ENCODE measurements around the gene MED14.
A peak's percentile ranks its signal among the peaks of the same experiment; 100 is the strongest.

The MED14 gene

GRCh38 chrX:40773809-40774208 is 38.5 kb upstream of the MED14 start:
- 38% methylated on average over 3 of the region's 3 CpGs for WGBS (ENCODE audit: insufficient coverage)
- CTCF ChIA-PET: no interaction called here

GRCh38 chrX:40773188-40773587 is 37.8 kb upstream of the MED14 start:
- CTCF ChIA-PET: no interaction called here
- POLR2A ChIA-PET: no interaction called here
- WGBS (ENCODE audit: insufficient coverage): 87% methylated on average over 4 of the region's 7 CpGs
- no peak for DNase-seq
- no peaks in the 10 kb centered on the region for H3K36me3 ChIP-seq (ENCODE audit: control insufficient read depth in 4 of 4, insufficient read depth in 4 of 4, low read length in 3 of 4)
- H3K4me1 ChIP-seq (ENCODE audit: control extremely low read depth in 1 of 4, control insufficient read depth in 4 of 4, insufficient read depth in 4 of 4, low read length in 3 of 4): no peaks in the 10 kb centered on the region
- peaks cover 0 to 7% (median 0%) of the 10 kb centered on the region in 5 experiments for H3K27me3 ChIP-seq (replicated peaks in 2 of 5; ENCODE audit: control insufficient read depth in 4 of 5, insufficient read depth in 5 of 5, low read length in 4 of 5)
- H3K27ac ChIP-seq (ENCODE audit: insufficient read depth in 1 of 2, low read depth in 1 of 2, low read length in 2 of 2, poor library complexity in 1 of 2, severe bottlenecking in 2 of 2): no peak overlapping the region
- no peaks in the 10 kb centered on the region for H3K9me3 ChIP-seq (ENCODE audit: control extremely low read depth in 1 of 5, control insufficient read depth in 4 of 5, insufficient read depth in 2 of 5, low read depth in 1 of 5, low read length in 4 of 5)
- no peak overlapping the region for H3K4me3 ChIP-seq (ENCODE audit: control insufficient read depth in 1 of 7, extremely low read depth in 1 of 7, insufficient read depth in 4 of 7, low read depth in 2 of 7, low read length in 6 of 7)

More at GRCh38 chrX:40773809-40774208, 38.5 kb upstream of the MED14 start:
- Histone ChIP-seq H3K27ac (ENCODE audit: insufficient read depth in 1 of 2, low read depth in 1 of 2, low read length in 2 of 2, poor library complexity in 1 of 2, severe bottlenecking in 2 of 2) (no peak overlapping the region), H3K27me3 (replicated peaks in 2 of 5; ENCODE audit: control insufficient read depth in 4 of 5, insufficient read depth in 5 of 5, low read length in 4 of 5) (peaks cover 0 to 7% (median 0%) of the 10 kb centered on the region in 5 experiments), H3K4me1 (ENCODE audit: control extremely low read depth in 1 of 4, control insufficient read depth in 4 of 4, insufficient read depth in 4 of 4, low read length in 3 of 4) (no peaks in the 10 kb centered on the region), H3K36me3 (ENCODE audit: control insufficient read depth in 4 of 4, insufficient read depth in 4 of 4, low read length in 3 of 4) (no peaks in the 10 kb centered on the region), H3K9me3 (ENCODE audit: control extremely low read depth in 1 of 5, control insufficient read depth in 4 of 5, insufficient read depth in 2 of 5, low read depth in 1 of 5, low read length in 4 of 5) (no peaks in the 10 kb centered on the region), H3K4me3 (ENCODE audit: control insufficient read depth in 1 of 7, extremely low read depth in 1 of 7, insufficient read depth in 4 of 7, low read depth in 2 of 7, low read length in 6 of 7) (no peak overlapping the region)
- DNase-seq: peak in 1 of 3 donors; percentile 8
- POLR2A ChIA-PET: no interaction called here

- ChIA-PET CTCF (interaction anchor here (1.6 kb wide), 1 partner anchor 22 kb away, joined by 5 read pairs; no protein-coding TSS in a partner anchor), POLR2A (no interaction called here)
- WGBS (ENCODE audit: insufficient coverage): 100% methylated on average over 1 of the region's 2 CpGs
- Histone ChIP-seq H3K27ac (ENCODE audit: insufficient read depth in 1 of 2, low read depth in 1 of 2, low read length in 2 of 2, poor library complexity in 1 of 2, severe bottlenecking in 2 of 2) (no peak overlapping the region), H3K36me3 (ENCODE audit: control insufficient read depth in 4 of 4, insufficient read depth in 4 of 4, low read length in 3 of 4) (no peaks in the 10 kb centered on the region), H3K4me3 (ENCODE audit: control insufficient read depth in 1 of 7, extremely low read depth in 1 of 7, insufficient read depth in 4 of 7, low read depth in 2 of 7, low read length in 6 of 7) (no peak overlapping the region), H3K27me3 (replicated peaks in 2 of 5; ENCODE audit: control insufficient read depth in 4 of 5, insufficient read depth in 5 of 5, low read length in 4 of 5) (peaks cover 0 to 7% (median 0%) of the 10 kb centered on the region in 5 experiments), H3K4me1 (ENCODE audit: control extremely low read depth in 1 of 4, control insufficient read depth in 4 of 4, insufficient read depth in 4 of 4, low read length in 3 of 4) (no peaks in the 10 kb centered on the region), H3K9me3 (ENCODE audit: control extremely low read depth in 1 of 5, control insufficient read depth in 4 of 5, insufficient read depth in 2 of 5, low read depth in 1 of 5, low read length in 4 of 5) (no peaks in the 10 kb centered on the region)
- DNase-seq: no peak
Observed at GRCh38 chrX:40772290-40772689, 36.9 kb upstream of the MED14 start.

- H3K27me3 ChIP-seq (replicated peaks in 2 of 5; ENCODE audit: control insufficient read depth in 4 of 5, insufficient read depth in 5 of 5, low read length in 4 of 5): peaks cover 0 to 14% (median 0%) of the 10 kb centered on the region in 5 experiments
- DNase-seq: no peak
- H3K4me3 ChIP-seq (ENCODE audit: control insufficient read depth in 1 of 7, extremely low read depth in 1 of 7, insufficient read depth in 4 of 7, low read depth in 2 of 7, low read length in 6 of 7): no peak overlapping the region
- POLR2A ChIA-PET: no interaction called here
- no CpG with 5 or more reads among the region's 1 CpG for WGBS (ENCODE audit: insufficient coverage)
- H3K4me1 ChIP-seq (ENCODE audit: control extremely low read depth in 1 of 4, control insufficient read depth in 4 of 4, insufficient read depth in 4 of 4, low read length in 3 of 4): no peaks in the 10 kb centered on the region
- peaks cover 0 to 3% (median 0%) of the 10 kb centered on the region in 5 experiments for H3K9me3 ChIP-seq (ENCODE audit: control extremely low read depth in 1 of 5, control insufficient read depth in 4 of 5, insufficient read depth in 2 of 5, low read depth in 1 of 5, low read length in 4 of 5)
- H3K36me3 ChIP-seq (ENCODE audit: control insufficient read depth in 4 of 4, insufficient read depth in 4 of 4, low read length in 3 of 4): no peaks in the 10 kb centered on the region
- CTCF ChIA-PET: no interaction called here
- H3K27ac ChIP-seq (ENCODE audit: insufficient read depth in 1 of 2, low read depth in 1 of 2, low read length in 2 of 2, poor library complexity in 1 of 2, severe bottlenecking in 2 of 2): no peak overlapping the region
Observed at GRCh38 chrX:40761762-40762161, 26.4 kb upstream of the MED14 start.

- peaks cover 0 to 24% (median 0%) of the 10 kb centered on the region in 5 experiments for H3K27me3 ChIP-seq (replicated peaks in 2 of 5; ENCODE audit: control insufficient read depth in 4 of 5, insufficient read depth in 5 of 5, low read length in 4 of 5)
- ChIA-PET CTCF (no interaction called here), POLR2A (no interaction called here)
- H3K9me3 ChIP-seq (ENCODE audit: control extremely low read depth in 1 of 5, control insufficient read depth in 4 of 5, insufficient read depth in 2 of 5, low read depth in 1 of 5, low read length in 4 of 5): peaks cover 0 to 6% (median 0%) of the 10 kb centered on the region in 5 experiments
- no CpG with 5 or more reads among the region's 1 CpG for WGBS (ENCODE audit: insufficient coverage)
- no peak for DNase-seq
- no peak overlapping the region for H3K4me3 ChIP-seq (ENCODE audit: control insufficient read depth in 1 of 7, extremely low read depth in 1 of 7, insufficient read depth in 4 of 7, low read depth in 2 of 7, low read length in 6 of 7)
- no peak overlapping the region for H3K27ac ChIP-seq (ENCODE audit: insufficient read depth in 1 of 2, low read depth in 1 of 2, low read length in 2 of 2, poor library complexity in 1 of 2, severe bottlenecking in 2 of 2)
- no peaks in the 10 kb centered on the region for H3K4me1 ChIP-seq (ENCODE audit: control extremely low read depth in 1 of 4, control insufficient read depth in 4 of 4, insufficient read depth in 4 of 4, low read length in 3 of 4)
- H3K36me3 ChIP-seq (ENCODE audit: control insufficient read depth in 4 of 4, insufficient read depth in 4 of 4, low read length in 3 of 4): no peaks in the 10 kb centered on the region
Observed at GRCh38 chrX:40759374-40759773, 24.0 kb upstream of the MED14 start.

- no CpG with 5 or more reads among the region's 1 CpG for whole genome bisulfite sequencing (ENCODE audit: insufficient coverage)
- H3K4me1 ChIP-seq (ENCODE audit: control extremely low read depth in 1 of 4, control insufficient read depth in 4 of 4, insufficient read depth in 4 of 4, low read length in 3 of 4): no peaks in the 10 kb centered on the region
- no peaks in the 10 kb centered on the region for H3K36me3 ChIP-seq (ENCODE audit: control insufficient read depth in 4 of 4, insufficient read depth in 4 of 4, low read length in 3 of 4)
- peaks cover 0 to 24% (median 0%) of the 10 kb centered on the region in 5 experiments for H3K27me3 ChIP-seq (replicated peaks in 2 of 5; ENCODE audit: control insufficient read depth in 4 of 5, insufficient read depth in 5 of 5, low read length in 4 of 5)
- H3K9me3 ChIP-seq (ENCODE audit: control extremely low read depth in 1 of 5, control insufficient read depth in 4 of 5, insufficient read depth in 2 of 5, low read depth in 1 of 5, low read length in 4 of 5): peaks cover 0 to 6% (median 0%) of the 10 kb centered on the region in 5 experiments
- CTCF ChIA-PET: no interaction called here
- no peak for DNase-seq
- no peak overlapping the region for H3K27ac ChIP-seq (ENCODE audit: insufficient read depth in 1 of 2, low read depth in 1 of 2, low read length in 2 of 2, poor library complexity in 1 of 2, severe bottlenecking in 2 of 2)
- no peak overlapping the region for H3K4me3 ChIP-seq (ENCODE audit: control insufficient read depth in 1 of 7, extremely low read depth in 1 of 7, insufficient read depth in 4 of 7, low read depth in 2 of 7, low read length in 6 of 7)
- POLR2A ChIA-PET: no interaction called here
Observed at GRCh38 chrX:40757058-40757457, 21.7 kb upstream of the MED14 start.

- WGBS (ENCODE audit: insufficient coverage): 82% methylated on average over 6 of the region's 7 CpGs
- ChIA-PET POLR2A (no interaction called here), CTCF (interaction anchor here (1.3 kb wide), 1 partner anchor 16 kb away, joined by 3 read pairs; no protein-coding TSS in a partner anchor)
- Histone ChIP-seq H3K27me3 (replicated peaks in 2 of 5; ENCODE audit: control insufficient read depth in 4 of 5, insufficient read depth in 5 of 5, low read length in 4 of 5) (peaks cover 0 to 15% (median 0%) of the 10 kb centered on the region in 5 experiments), H3K4me3 (ENCODE audit: control insufficient read depth in 1 of 7, extremely low read depth in 1 of 7, insufficient read depth in 4 of 7, low read depth in 2 of 7, low read length in 6 of 7) (no peak overlapping the region), H3K27ac (ENCODE audit: insufficient read depth in 1 of 2, low read depth in 1 of 2, low read length in 2 of 2, poor library complexity in 1 of 2, severe bottlenecking in 2 of 2) (no peak overlapping the region), H3K36me3 (ENCODE audit: control insufficient read depth in 4 of 4, insufficient read depth in 4 of 4, low read length in 3 of 4) (no peaks in the 10 kb centered on the region), H3K9me3 (ENCODE audit: control extremely low read depth in 1 of 5, control insufficient read depth in 4 of 5, insufficient read depth in 2 of 5, low read depth in 1 of 5, low read length in 4 of 5) (peaks cover 0 to 2% (median 0%) of the 10 kb centered on the region in 5 experiments), H3K4me1 (ENCODE audit: control extremely low read depth in 1 of 4, control insufficient read depth in 4 of 4, insufficient read depth in 4 of 4, low read length in 3 of 4) (no peaks in the 10 kb centered on the region)
- no peak for DNase-seq
Observed at GRCh38 chrX:40755291-40756249, 20.2 kb upstream of the MED14 start.
